ENCODE results near the gene MICU1. TPM values are rescaled to one million over a fixed set of nuclear protein-coding genes. Genes with fewer than 3 reads are reported as not detected.
A peak's percentile ranks its signal among the peaks of the same experiment; 100 is the strongest.
"Not testable (repeated sequence)": the region's sequence is repeated elsewhere in the genome, so short reads cannot be mapped to it uniquely, and the experiment has no call there.

Gene MICU1
- total RNA-seq, 1 experiment from 2014 or later, result 53.7 TPM

DNA sequence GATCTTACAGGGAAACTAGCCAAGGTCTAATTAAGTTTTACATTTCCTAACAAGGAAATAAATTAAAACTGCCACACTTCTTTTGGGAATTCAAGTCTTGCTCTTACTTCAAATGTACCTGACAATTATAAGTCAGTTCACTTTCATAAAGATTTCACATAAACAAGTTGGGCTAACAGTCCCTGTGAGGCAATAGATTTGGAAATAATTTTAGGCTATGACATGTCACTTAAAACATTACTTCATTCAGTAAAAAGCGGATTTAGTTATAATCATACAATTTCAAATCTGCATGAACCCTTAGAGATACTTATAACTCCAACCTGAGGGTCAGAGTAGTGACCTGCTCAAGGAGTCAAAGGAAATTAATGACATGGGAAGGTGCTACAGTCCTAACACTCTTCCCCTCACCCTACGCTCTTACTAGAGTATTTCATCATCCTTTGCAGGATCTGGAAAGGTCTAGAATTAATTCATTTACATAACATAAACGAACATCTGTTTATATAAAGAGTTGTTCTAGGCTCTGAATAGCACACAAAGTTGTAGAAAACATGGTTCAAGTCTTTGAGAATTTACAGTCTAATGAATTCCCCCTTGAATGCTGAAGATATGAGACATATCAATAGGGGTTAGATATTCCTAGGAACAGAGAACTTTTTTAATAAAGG, 238.8 kb downstream of the MICU1 start:
- DNase-seq (ENCODE audit: low read depth), result no peak

DNA sequence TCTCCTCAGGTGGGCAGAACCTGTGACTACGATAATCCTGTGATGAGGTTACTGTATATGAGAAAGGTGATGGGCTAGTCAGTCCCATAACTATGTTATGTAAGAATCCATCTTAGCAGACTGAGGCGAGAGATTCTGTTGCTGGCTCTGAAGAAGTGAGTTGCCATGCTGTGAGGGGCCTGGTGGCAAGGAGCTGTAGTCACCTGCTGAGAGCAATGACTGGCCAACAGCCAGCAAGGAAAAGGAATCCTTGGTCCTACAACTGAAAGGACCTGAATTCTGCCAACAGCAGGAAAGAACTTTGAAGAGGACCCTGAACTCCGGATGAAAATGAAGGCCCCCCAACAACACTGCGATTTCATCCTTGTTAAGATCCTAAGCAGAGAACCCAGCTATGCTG, 240.2 kb downstream of the MICU1 start:
- DNase-seq (ENCODE audit: low read depth), result no peak

DNA sequence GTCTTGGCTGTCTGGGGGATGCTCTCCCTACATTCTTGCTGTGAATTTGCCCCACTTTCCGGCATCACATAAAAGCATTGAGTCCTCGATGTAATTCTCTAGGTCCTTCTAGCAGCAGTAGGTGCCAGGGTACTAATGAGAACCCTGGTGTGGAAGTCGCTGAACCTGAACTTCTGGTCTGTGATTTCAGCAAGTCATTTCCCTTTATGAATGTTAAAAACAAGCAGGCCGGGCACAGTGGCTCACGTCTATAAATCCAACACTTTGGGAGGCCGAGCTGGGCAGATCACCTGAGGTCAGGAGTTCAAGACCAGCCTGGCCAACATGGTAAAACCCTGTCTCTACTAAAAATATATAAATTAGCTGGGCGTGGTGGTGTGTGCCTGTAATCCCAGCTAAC, 240.9 kb downstream of the MICU1 start:
- not testable (repeated sequence) for DNase-seq (ENCODE audit: low read depth)

DNA sequence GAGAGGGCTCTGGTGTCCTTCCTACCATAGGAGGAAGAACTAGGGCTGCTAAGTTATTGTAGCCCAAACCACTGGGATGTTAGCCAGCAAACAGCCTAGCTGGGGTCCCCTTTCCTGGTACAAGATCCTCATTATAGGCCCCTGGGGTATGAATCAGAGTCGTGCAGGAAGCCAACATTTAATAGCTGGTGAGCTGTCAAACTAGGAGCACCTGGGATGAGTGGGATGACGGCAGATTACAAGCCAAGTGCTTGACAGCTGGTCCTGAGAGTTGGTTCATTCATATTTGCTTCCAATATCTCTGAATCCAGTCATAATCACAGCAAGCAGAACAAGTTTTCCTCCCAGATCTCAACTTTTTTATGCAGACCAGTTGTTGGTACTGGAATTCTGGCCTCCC, 246.1 kb downstream of the MICU1 start:
- no peak for DNase-seq (ENCODE audit: low read depth)

DNA sequence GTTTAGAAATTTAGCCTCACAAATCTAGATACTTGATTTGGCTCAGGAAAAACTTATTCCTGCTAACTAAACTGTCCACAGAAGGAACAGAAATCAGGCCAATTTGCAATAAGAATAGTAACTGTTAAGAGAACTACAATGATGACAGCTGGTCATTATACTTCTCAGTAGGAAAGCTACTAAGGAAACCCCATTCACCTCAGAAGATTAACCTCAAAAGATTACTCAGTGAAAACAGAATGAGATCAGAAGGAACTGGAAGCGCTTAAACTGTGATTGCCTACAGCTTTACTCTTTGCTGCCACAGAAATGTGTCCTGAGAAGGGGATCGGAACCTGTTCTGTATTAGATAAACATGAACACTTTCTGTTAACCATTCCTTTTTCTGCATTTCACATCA, 246.8 kb downstream of the MICU1 start:
- DNase-seq (ENCODE audit: low read depth), result no peak

DNA sequence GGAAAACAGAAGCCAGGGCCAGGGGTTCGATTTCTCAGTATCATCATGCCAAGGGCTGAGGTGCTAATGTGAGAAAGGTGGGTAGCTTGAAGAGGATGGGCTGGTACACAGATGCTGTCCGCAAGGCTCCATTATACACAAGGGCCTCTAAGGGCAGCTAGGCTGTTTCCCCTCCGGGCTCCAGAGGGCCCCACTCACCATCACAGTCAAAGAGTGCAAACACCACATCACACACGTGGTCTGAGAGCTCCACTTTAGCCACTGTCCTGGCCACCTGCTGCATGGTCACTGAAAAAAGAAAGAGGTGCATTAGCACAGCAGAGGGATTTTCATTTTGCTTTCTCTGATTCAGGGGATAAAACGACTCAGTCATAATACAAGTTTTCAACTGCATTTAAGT, 250.3 kb downstream of the MICU1 start:
- DNase-seq (ENCODE audit: low read depth), result peak; percentile 11

DNA sequence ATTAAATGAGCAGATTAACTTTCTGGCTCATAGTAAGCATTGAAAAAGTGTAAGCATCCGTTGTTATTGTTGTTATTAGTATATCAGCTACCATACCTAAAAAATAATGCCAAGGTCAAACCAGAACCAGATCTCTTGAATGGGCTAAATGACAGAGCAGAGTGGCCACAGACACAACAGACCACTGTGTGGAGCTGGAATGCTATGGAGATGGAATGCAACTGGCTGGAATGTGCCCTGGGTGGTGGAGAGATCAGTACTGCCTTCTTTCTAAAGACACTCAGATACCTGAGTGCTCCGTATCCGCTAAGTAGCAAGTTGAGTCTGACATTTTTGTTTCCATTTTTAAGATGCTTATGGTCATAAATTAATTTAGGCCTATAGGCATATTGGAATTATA, 250.7 kb downstream of the MICU1 start:
- no peak for DNase-seq (ENCODE audit: low read depth)

DNA sequence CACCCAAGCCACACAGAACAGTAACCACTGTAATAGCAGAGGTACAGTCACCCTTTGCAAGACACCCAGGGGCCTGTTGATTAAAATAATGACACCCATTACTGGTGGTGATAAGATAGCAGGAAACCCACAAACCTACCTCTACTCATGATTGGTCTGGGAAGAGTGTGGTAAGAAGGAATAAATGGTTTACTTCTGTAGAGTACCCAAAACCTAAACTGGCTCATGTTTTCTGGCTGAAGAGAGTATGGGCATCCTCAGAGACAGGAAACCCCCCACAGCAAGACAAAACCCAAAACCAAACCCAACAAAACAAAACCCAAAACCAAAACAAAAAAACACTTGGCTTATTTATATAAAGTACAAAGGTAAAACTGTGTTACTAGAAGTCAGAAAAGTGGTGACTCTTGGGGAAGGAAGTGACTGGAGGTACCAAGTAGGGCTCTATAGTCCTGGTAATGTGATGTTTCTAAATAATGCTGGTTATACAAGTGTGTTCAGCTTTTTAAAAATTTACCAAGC, 255.6 kb downstream of the MICU1 start:
- no peak for DNase-seq (ENCODE audit: low read depth)

DNA sequence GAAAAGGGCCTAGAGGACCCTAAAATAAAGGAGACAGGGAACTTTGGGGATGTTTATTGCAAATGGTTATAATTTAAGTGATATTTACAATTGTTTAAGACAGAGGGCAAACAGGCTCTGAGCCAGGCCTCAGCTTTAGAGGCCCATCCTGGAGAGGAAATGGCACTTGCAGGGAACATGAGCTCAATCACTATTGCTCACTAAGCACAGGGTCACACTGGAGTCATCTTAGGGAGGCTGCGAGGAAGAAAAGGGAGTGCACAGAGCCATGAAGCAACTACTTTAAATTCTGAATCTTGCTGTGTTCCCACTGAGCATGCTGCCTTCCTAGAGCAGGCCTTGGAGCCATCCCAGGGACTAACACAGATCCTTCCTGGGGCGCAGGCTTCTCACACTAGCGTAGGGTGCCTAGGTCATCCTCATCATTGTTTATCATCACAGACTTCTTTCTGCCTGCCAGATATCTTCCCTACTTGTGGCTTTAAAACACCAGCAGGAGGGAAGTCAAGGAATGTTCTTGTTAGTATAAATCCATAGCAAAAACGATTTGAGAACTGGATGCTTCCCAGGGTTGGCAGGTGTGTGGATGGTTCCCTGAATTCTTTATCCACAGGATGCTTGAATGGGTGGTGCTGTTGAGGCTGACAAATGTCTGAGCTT, 258.4 kb downstream of the MICU1 start:
- DNase-seq (ENCODE audit: low read depth), result no peak

DNA sequence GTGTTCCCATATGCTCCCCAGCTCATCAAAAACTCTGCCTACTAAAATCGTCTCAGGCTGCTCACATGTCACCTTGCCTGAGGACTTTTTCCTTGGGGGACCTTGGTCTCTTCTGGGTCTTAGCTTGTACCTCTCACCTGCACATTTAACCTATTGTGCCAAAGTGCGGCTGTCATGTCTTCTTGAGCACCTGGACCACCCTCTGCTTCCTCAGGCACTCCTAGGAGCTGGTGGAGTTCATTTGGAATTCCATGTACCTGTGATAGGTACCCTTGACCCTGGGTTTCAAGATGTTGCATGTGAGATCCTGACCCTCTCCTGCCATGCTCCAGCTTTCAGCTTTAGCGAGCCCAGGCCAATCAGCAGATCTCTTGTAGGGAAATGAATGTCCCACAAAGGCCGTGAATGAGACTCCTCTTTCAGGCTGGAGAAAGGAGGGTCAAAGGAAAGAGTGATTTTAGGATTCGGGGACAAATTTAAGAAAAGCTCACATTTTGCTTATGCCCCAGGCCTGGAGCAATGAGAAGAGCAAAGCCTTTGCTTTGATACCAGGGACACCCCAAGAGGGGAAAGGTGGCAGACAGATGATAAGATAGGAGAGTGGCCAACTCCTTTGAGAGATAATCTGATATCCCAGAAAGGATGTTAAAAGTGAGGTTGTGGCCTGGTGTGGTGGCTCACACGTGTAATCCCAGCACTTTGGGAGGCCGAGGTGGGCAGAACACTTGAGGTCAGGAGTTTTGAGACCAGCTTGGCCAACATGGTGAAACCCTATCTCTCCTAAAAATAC, 260.6 kb downstream of the MICU1 start:
- DNase-seq (ENCODE audit: low read depth), result no peak

DNA sequence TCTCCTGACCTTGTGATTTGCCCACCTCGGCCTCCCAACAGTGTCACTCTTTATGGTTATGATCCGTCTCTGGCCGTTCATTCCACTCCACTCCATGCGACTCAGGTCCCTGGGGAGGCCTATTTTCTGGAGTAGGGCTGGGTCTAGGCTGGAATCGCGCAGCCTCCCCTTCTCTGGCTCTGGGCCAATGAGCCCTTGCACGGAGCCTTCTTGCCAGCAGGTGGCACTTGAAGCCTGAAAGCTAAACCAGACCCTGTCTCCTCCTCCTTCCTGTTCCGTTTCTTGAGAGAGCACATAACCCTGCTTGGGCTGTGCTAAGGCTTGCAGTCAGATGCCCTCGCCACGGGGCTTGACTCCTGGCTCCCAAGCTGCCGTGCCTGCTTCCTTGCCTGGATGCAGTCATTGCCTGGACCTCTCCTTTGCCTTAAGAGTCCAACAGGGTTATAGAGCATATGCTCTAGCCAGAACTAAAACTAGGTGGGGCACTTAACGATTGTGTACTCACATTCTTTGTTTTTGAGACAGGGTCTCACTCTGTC, 261.6 kb downstream of the MICU1 start:
- DNase-seq (ENCODE audit: low read depth), result peak; percentile 91

DNA sequence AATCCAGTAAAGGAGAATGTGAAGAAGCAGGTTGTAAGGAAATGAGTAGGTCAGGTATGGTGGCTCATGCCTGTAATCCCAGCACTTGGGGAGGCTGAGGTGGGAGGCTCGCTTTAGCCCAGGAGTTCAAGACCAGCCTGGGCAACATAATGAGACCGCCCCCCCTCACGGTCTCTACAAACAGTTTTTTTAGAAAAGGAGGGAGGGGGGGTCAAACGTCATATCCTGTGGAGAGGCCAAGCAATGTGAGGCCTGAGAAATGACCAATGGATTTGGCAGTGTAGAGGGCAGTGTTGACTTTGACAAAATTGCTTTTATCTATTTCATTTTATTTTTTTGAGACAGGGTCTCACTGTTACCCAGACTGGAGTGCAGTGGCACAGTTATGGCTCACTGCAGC, 268.9 kb downstream of the MICU1 start:
- no peak for DNase-seq (ENCODE audit: low read depth)

DNA sequence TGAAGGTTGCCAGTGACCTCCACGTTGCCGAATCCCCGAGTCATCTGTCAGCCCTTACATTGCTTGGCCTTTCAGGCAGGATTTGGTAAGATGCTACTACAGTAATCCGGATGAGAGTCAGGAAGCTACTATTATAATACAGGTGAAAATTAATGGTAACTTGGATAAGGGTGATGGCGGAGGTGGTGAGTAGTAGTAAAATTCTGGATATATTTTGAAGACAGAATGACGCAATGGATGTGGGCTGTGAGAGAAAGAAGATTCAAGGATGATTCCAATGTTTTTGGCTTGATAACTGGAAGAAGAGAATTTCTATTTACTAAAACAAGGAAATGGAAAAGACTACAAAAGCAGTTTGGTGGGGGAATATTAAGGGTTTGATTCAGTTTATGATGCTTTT, 269.8 kb downstream of the MICU1 start:
- DNase-seq (ENCODE audit: low read depth), result no peak

DNA sequence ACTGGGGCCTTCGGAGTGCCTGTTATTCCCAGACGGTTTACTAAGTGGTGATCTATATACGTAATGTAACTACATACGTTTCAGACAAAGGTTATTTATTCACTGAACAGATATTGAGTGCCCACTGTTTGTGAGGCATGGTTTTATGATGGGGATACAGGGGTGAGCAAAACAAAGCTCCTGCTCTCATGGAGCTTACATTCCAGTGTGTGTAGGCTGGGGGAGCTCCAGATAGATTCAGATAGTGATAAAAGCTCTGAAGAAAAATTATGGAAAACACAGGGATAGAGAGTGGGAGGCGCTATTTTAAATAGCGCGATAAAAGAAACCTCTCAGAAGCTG, 270.7 kb downstream of the MICU1 start:
- DNase-seq (ENCODE audit: low read depth), result no peak

DNA sequence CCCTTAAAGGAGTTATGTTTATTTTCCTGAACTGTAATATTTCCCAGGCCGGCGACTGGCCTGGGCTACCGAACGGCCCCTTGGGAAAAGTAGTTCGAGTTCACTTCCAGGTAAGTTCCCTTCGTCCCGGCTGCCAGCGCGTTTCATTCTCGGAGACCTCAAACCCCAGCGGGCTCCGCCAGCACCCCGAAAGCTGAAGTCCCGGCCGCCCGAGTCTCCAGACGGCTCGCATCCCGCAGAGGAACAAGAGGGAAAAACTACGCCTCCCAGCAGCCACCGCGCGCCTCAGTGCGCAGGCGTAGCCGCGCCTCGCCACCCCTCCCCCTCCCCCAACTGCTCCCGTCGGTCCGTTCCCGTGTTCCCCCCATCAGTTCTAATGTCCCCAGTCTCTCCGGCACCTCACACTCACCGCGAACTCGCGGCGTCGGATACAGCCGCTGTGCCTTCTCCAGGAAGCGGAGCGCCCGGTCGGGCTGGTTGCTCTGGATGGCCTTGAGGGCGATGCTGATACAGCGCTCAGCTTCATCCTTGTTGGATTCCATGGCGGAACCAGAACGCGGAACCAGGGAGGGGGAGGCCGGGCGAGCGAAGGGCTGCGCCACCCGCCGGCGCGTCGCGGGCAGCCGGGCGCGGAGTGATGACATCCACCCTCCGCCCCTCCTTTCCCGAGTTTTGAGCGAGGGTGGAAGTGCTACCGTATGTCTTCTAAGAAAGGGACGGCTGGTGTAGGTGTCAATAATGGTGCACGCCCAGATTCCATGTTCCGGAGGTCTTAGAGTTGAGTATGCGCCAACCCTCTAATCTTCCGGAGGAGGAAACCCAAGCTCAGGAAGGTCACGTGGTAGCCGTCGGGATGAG, 271.3 kb downstream of the MICU1 start, which contains the start of gene DNAJB12:
Gene DNAJB12 (minus strand): TSS at position 564 of the 858 bp plus-strand sequence. CDS start 22 bp downstream, at position 542.
- peak; percentile 90 for DNase-seq (ENCODE audit: low read depth)

DNA sequence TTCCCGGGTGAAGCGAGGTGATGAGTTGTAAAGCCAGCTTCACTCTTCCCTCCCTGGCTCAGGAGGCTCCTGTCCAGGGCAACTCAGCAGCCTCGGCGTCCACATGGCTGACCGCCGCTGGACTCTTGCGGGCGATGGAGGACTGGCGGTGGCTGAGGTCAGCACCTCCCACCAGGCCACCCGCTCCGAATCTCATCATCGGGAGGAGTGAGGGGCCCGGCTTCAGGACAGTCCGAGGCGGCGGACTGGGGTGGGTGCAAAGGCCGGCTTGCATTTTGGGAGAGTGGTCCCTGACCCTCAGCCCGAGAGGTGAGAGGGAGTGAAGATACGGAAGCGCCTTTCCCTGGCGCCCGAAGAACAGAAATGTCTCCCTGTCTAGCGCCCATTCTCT, 271.9 kb downstream of the MICU1 start:
- peak; percentile 42 for DNase-seq (ENCODE audit: low read depth)

DNA sequence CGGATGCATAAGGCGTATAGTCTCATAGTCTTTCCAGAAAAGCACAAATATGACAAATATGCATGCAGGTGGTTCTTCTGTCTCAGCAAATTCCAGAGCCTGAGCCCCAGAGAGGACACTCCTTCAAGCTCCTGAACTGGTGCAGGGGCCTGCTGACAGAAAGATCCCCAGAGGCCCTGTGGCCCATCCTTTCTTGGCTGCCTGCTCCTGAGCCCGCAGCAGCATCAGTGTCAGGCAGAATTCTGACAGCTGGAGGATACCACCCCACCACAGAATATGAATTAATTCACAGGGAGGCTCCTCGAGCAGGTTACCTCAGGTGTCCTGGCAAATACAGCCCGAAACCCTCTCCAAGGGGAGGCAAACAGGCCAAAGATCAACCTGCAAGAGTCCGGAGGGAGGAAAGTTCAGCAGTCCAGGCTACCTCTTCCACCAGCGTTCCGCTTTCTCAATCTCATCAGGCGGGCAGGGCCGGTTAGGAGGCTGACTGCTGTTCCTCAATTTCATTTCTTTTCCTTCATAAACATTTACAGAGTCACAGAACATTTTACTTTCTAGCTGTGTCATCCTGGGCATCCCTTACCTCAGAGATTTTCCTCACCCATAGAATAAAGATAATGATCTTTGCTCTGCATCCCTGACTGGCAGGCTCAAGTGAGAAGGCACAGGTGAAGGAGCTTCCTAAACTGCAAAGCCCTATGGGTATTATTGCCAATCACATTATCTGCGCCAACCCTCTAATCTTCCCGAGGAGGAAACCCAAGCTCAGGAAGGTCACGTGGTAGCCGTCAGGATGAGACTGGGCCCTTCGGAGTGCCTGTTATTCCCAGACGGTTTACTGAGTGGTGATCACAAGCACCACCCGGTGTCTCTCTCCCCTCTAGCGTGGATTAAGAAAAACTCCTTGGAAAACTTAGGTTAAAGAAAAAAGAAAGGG, 272.6 kb downstream of the MICU1 start:
- DNase-seq (ENCODE audit: low read depth), result peak; percentile 28

DNA sequence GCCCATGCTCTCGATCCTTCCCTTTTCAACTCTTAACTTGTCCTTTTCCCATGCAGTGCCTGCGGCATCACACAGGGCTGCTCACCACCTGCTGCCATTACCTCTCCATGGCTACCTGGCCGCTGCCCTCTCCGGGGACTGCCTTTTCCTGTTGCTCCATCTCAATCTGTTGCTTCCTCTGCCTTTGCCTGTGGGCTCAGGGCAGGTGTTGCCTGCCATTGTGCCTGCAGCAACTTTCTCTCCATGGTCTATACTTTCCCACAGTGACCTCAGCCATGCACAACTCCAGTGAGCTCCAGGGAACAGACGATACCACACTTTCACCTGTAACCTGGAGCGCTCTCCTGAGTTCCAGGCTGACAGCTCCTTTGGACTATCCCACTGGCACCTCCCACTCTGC, 274.4 kb downstream of the MICU1 start:
- DNase-seq (ENCODE audit: low read depth), result no peak

DNA sequence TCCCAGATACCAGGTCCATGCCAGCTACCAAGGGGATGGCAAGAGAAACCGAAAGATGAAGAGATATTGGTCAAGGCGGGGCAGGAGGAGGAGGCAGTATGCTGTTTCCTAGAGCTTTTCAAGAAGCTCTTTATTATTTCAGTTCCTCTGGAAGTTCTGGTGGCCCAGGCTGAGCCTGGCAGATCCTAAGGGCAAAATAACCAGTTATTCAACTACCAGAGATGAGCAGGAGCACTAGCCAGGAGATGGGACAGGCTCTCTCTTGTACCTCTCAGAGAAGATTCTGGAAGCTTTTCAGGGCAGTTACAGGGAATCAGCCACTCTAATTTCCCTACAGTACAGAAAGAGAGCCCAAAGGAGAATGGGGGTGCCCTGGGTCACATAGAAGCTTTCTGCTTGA, 276.4 kb downstream of the MICU1 start:
- no peak for DNase-seq (ENCODE audit: low read depth)

DNA sequence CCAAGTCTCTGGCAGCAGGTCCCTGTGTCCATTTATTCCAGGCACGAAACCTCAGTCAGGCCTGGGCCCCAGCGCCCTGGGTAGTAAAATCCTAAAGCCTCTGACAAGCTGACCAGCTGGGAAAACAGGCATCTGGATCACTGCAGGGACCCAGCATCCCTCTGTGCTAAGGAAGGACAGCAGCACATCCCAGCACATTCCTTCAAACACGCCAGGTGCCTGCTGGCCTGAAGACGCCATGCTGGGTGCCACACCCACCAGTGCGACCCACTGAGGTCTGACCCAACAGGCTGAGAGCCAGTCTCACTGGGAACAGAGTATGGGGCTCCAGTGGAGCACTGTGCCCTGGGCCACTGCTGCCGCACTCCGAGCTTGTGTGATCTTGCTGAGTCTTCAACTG, 277.6 kb downstream of the MICU1 start:
- no peak for DNase-seq (ENCODE audit: low read depth)
